Measurements from ENCODE around the gene UPK3A.

UPK3A gene

GRCh38 chr22:45238957-45239680 lies 45.6 kb upstream of the UPK3A start:
- H3K79me1 ChIP-seq (ENCODE audit: low read length) = peaks cover 8% of the 10 kb centered on the region
- no peaks in the 10 kb centered on the region for H3K27me3 ChIP-seq (ENCODE audit: insufficient read depth, low read length, poor library complexity)
- peak; percentile 31 for DNase-seq
- no peak overlapping the region for H3K27ac ChIP-seq (ENCODE audit: low read depth, low read length)
- H2BK15ac ChIP-seq (replicated peaks; ENCODE audit: low read depth) = no peak overlapping the region
- H3K9ac ChIP-seq (ENCODE audit: low read length) = no peak overlapping the region
- H3K4ac ChIP-seq (ENCODE audit: low read depth, low read length) = no peak overlapping the region
- no peak overlapping the region for H4K8ac ChIP-seq (ENCODE audit: low read depth, low read length)
- H3K4me2 ChIP-seq (ENCODE audit: low read length) = peak overlapping the region; percentile 89
- H3K23ac ChIP-seq (ENCODE audit: low read length) = no peak overlapping the region
- no peaks in the 10 kb centered on the region for H3K79me2 ChIP-seq (ENCODE audit: control insufficient read depth, insufficient read depth, low read length)
- H3K4me3 ChIP-seq (ENCODE audit: low read length) = no peak overlapping the region
- no peak overlapping the region for H2BK120ac ChIP-seq (ENCODE audit: low read depth, low read length)
- H4K5ac ChIP-seq (ENCODE audit: low read length) = no peak overlapping the region
- peaks cover 2% of the 10 kb centered on the region for H3K36me3 ChIP-seq (ENCODE audit: control insufficient read depth, insufficient read depth, low read length)
- no peak overlapping the region for H2BK5ac ChIP-seq (ENCODE audit: low read length)
- H3K56ac ChIP-seq (ENCODE audit: low read length) = peak overlapping the region; percentile 52
- peaks cover 5% of the 10 kb centered on the region for H3K4me1 ChIP-seq (ENCODE audit: control insufficient read depth, low read depth, low read length)
- H3K18ac ChIP-seq (ENCODE audit: low read length) = no peak overlapping the region
- WGBS (ENCODE audit: extremely low coverage, insufficient coverage, low lambda C conversion rate) = no CpG with 5 or more reads among the region's 6 CpGs
- H2AK5ac ChIP-seq (ENCODE audit: low read length) = no peak overlapping the region

- H2AK5ac ChIP-seq (ENCODE audit: low read length) = no peak overlapping the region
- no peaks in the 10 kb centered on the region for H3K79me2 ChIP-seq (ENCODE audit: control insufficient read depth, insufficient read depth, low read length)
- peak overlapping the region; percentile 89 for H3K4me2 ChIP-seq (ENCODE audit: low read length)
- peak overlapping the region; percentile 76 for H3K9ac ChIP-seq (ENCODE audit: low read length)
- H4K5ac ChIP-seq (ENCODE audit: low read length) = no peak overlapping the region
- no peak overlapping the region for H3K18ac ChIP-seq (ENCODE audit: low read length)
- DNase-seq = peak; percentile 41
- no peak overlapping the region for H3K4ac ChIP-seq (ENCODE audit: low read depth, low read length)
- H3K56ac ChIP-seq (ENCODE audit: low read length) = peak overlapping the region; percentile 82
- H3K27ac ChIP-seq (ENCODE audit: low read depth, low read length) = no peak overlapping the region
- no peaks in the 10 kb centered on the region for H3K27me3 ChIP-seq (ENCODE audit: insufficient read depth, low read length, poor library complexity)
- H2BK120ac ChIP-seq (ENCODE audit: low read depth, low read length) = no peak overlapping the region
- H3K4me3 ChIP-seq (ENCODE audit: low read length) = peak overlapping the region; percentile 50
- no CpG with 5 or more reads among the region's 8 CpGs for WGBS (ENCODE audit: extremely low coverage, insufficient coverage, low lambda C conversion rate)
- peaks cover 5% of the 10 kb centered on the region for H3K79me1 ChIP-seq (ENCODE audit: low read length)
- H2BK15ac ChIP-seq (replicated peaks; ENCODE audit: low read depth) = no peak overlapping the region
- H2BK5ac ChIP-seq (ENCODE audit: low read length) = no peak overlapping the region
- H4K8ac ChIP-seq (ENCODE audit: low read depth, low read length) = no peak overlapping the region
- H3K4me1 ChIP-seq (ENCODE audit: control insufficient read depth, low read depth, low read length) = peaks cover 5% of the 10 kb centered on the region
- peak overlapping the region; percentile 66 for H3K23ac ChIP-seq (ENCODE audit: low read length)
- peaks cover 2% of the 10 kb centered on the region for H3K36me3 ChIP-seq (ENCODE audit: control insufficient read depth, insufficient read depth, low read length)
These were observed 45.1 kb upstream of the UPK3A start for GRCh38 chr22:45239681-45240051.

- Histone ChIP-seq H3K23ac (ENCODE audit: low read length) (peak overlapping the region; percentile 66), H3K4me3 (ENCODE audit: low read length) (peak overlapping the region; percentile 50), H3K4me2 (ENCODE audit: low read length) (peak overlapping the region; percentile 89), H4K5ac (ENCODE audit: low read length) (no peak overlapping the region), H3K18ac (ENCODE audit: low read length) (peak overlapping the region; percentile 16), H2BK120ac (ENCODE audit: low read depth, low read length) (no peak overlapping the region), H2AK5ac (ENCODE audit: low read length) (no peak overlapping the region), H3K56ac (ENCODE audit: low read length) (peak overlapping the region; percentile 82), H3K79me2 (ENCODE audit: control insufficient read depth, insufficient read depth, low read length) (no peaks in the 10 kb centered on the region), H3K36me3 (ENCODE audit: control insufficient read depth, insufficient read depth, low read length) (peaks cover 2% of the 10 kb centered on the region), H2BK5ac (ENCODE audit: low read length) (no peak overlapping the region), H4K8ac (ENCODE audit: low read depth, low read length) (no peak overlapping the region), H3K27me3 (ENCODE audit: insufficient read depth, low read length, poor library complexity) (no peaks in the 10 kb centered on the region), H3K4me1 (ENCODE audit: control insufficient read depth, low read depth, low read length) (peaks cover 5% of the 10 kb centered on the region), H3K4ac (ENCODE audit: low read depth, low read length) (no peak overlapping the region), H3K9ac (ENCODE audit: low read length) (peak overlapping the region; percentile 76), H3K27ac (ENCODE audit: low read depth, low read length) (no peak overlapping the region), H2BK15ac (replicated peaks; ENCODE audit: low read depth) (no peak overlapping the region), H3K79me1 (ENCODE audit: low read length) (peaks cover 5% of the 10 kb centered on the region)
- no CpG with 5 or more reads among the region's 73 CpGs for WGBS (ENCODE audit: extremely low coverage, insufficient coverage, low lambda C conversion rate)
- DNase-seq = peak; percentile 34
These were observed 44.5 kb upstream of the UPK3A start for GRCh38 chr22:45240104-45240809.

- Histone ChIP-seq H3K4me2 (ENCODE audit: low read length) (peak within 1 kb of the TSS; percentile 89), H3K4ac (ENCODE audit: low read depth, low read length) (no peak within 1 kb of the TSS), H4K5ac (ENCODE audit: low read length) (no peak within 1 kb of the TSS), H3K23ac (ENCODE audit: low read length) (peak within 1 kb of the TSS; percentile 66), H3K56ac (ENCODE audit: low read length) (peak within 1 kb of the TSS; percentile 82), H3K9ac (ENCODE audit: low read length) (peak within 1 kb of the TSS; percentile 76), H3K27me3 (ENCODE audit: insufficient read depth, low read length, poor library complexity) (no peaks in the 10 kb centered on the region), H3K18ac (ENCODE audit: low read length) (peak within 1 kb of the TSS; percentile 16), H3K4me1 (ENCODE audit: control insufficient read depth, low read depth, low read length) (peaks cover 5% of the 10 kb centered on the region), H3K27ac (ENCODE audit: low read depth, low read length) (no peak within 1 kb of the TSS), H2BK15ac (replicated peaks; ENCODE audit: low read depth) (no peak within 1 kb of the TSS), H2BK5ac (ENCODE audit: low read length) (no peak within 1 kb of the TSS), H2AK5ac (ENCODE audit: low read length) (no peak within 1 kb of the TSS), H4K8ac (ENCODE audit: low read depth, low read length) (no peak within 1 kb of the TSS), H2BK120ac (ENCODE audit: low read depth, low read length) (no peak within 1 kb of the TSS), H3K79me2 (ENCODE audit: control insufficient read depth, insufficient read depth, low read length) (no peaks in the 10 kb centered on the region), H3K79me1 (ENCODE audit: low read length) (peaks cover 5% of the 10 kb centered on the region), H3K36me3 (ENCODE audit: control insufficient read depth, insufficient read depth, low read length) (peaks cover 2% of the 10 kb centered on the region), H3K4me3 (ENCODE audit: low read length) (peak within 1 kb of the TSS; percentile 50)
- DNase-seq = peak; percentile 76
- no CpG with 5 or more reads among the region's 66 CpGs for WGBS (ENCODE audit: extremely low coverage, insufficient coverage, low lambda C conversion rate)
These were observed 43.7 kb upstream of the UPK3A start, which contains the start of gene KIAA0930 for GRCh38 chr22:45240810-45241631. Gene KIAA0930, minus strand, starts transcription at chr22:45240894. Its CDS starts 191 bp downstream, at chr22:45240703.

- no peak overlapping the region for H2BK15ac ChIP-seq (replicated peaks; ENCODE audit: low read depth)
- no peak overlapping the region for H3K56ac ChIP-seq (ENCODE audit: low read length)
- no peak overlapping the region for H2BK5ac ChIP-seq (ENCODE audit: low read length)
- H3K27ac ChIP-seq (ENCODE audit: low read depth, low read length) = no peak overlapping the region
- peaks cover 5% of the 10 kb centered on the region for H3K79me1 ChIP-seq (ENCODE audit: low read length)
- no peak overlapping the region for H3K4me3 ChIP-seq (ENCODE audit: low read length)
- no peak overlapping the region for H4K8ac ChIP-seq (ENCODE audit: low read depth, low read length)
- H2BK120ac ChIP-seq (ENCODE audit: low read depth, low read length) = no peak overlapping the region
- H3K4ac ChIP-seq (ENCODE audit: low read depth, low read length) = no peak overlapping the region
- no peak overlapping the region for H3K23ac ChIP-seq (ENCODE audit: low read length)
- H3K4me1 ChIP-seq (ENCODE audit: control insufficient read depth, low read depth, low read length) = peaks cover 5% of the 10 kb centered on the region
- no peak overlapping the region for H4K5ac ChIP-seq (ENCODE audit: low read length)
- H2AK5ac ChIP-seq (ENCODE audit: low read length) = no peak overlapping the region
- H3K27me3 ChIP-seq (ENCODE audit: insufficient read depth, low read length, poor library complexity) = no peaks in the 10 kb centered on the region
- H3K9ac ChIP-seq (ENCODE audit: low read length) = no peak overlapping the region
- no CpG with 5 or more reads among the region's 7 CpGs for WGBS (ENCODE audit: extremely low coverage, insufficient coverage, low lambda C conversion rate)
- no peak overlapping the region for H3K4me2 ChIP-seq (ENCODE audit: low read length)
- H3K79me2 ChIP-seq (ENCODE audit: control insufficient read depth, insufficient read depth, low read length) = no peaks in the 10 kb centered on the region
- DNase-seq = peak; percentile 31
- H3K36me3 ChIP-seq (ENCODE audit: control insufficient read depth, insufficient read depth, low read length) = peaks cover 2% of the 10 kb centered on the region
- H3K18ac ChIP-seq (ENCODE audit: low read length) = no peak overlapping the region
These were observed 42.0 kb upstream of the UPK3A start for GRCh38 chr22:45242778-45243191.

All from mesendoderm (in vitro differentiated cells).